CD4-positive, alpha-beta T cell treated with Interleukin-15 for 1 hour (primary cell): ENCODE results near the gene USP20.
"Not testable (repeated sequence)": the region's sequence is repeated elsewhere in the genome, so short reads cannot be mapped to it uniquely, and the experiment has no call there.

Experiments
- DNase-seq: peaks from one replicate; pipeline ENCODE4 v3.0.0-alpha.2; 2020

Gene USP20

GRCh38 chr9:129876815-129877214, 41.6 kb downstream of the USP20 start:
- no peak for DNase-seq

- no peak for DNase-seq
Observed at GRCh38 chr9:129878291-129878690, 43.0 kb downstream of the USP20 start.

- peak; percentile 38 for DNase-seq
Observed at GRCh38 chr9:129879103-129879699, 43.9 kb downstream of the USP20 start.

- no peak for DNase-seq
Observed at GRCh38 chr9:129879991-129880653, 44.9 kb downstream of the USP20 start.

- DNase-seq: no peak
Observed at GRCh38 chr9:129880654-129881546, 45.6 kb downstream of the USP20 start.

- no peak for DNase-seq
Observed at GRCh38 chr9:129881547-129882324, 46.5 kb downstream of the USP20 start.

GRCh38 chr9:129884220-129885017, 49.2 kb downstream of the USP20 start:
- peak; percentile 95 for DNase-seq

GRCh38 chr9:129885018-129885669, 49.9 kb downstream of the USP20 start:
- peak; percentile 44 for DNase-seq

- DNase-seq: peak; percentile 92
Observed at GRCh38 chr9:129885670-129886106, 50.4 kb downstream of the USP20 start.

- peak; percentile 77 for DNase-seq
Observed at GRCh38 chr9:129886226-129887174, 51.2 kb downstream of the USP20 start.

- DNase-seq: peak; percentile 86
Observed at GRCh38 chr9:129887334-129888292, 52.4 kb downstream of the USP20 start.

- DNase-seq: peak; percentile 96
Observed at GRCh38 chr9:129888293-129889121, 53.2 kb downstream of the USP20 start.

- peak; percentile 41 for DNase-seq
Observed at GRCh38 chr9:129889122-129889940, 54.1 kb downstream of the USP20 start.

GRCh38 chr9:129889941-129890717, 54.9 kb downstream of the USP20 start:
- peak; percentile 77 for DNase-seq

GRCh38 chr9:129890718-129891299, 55.6 kb downstream of the USP20 start:
- not testable (repeated sequence) for DNase-seq

- DNase-seq: peak; percentile 41
Observed at GRCh38 chr9:129891569-129891968, 56.3 kb downstream of the USP20 start.
